NCI-H748 (cell line): Measurements from ENCODE around the gene EHMT1.
"Not testable (repeated sequence)": the region's sequence is repeated elsewhere in the genome, so short reads cannot be mapped to it uniquely, and the experiment has no call there.

Source experiments
- DNase-seq: peaks from one replicate; lab custom pipeline; 2025; ENCODE audit not compliant: unreplicated experiment; lab: John Stamatoyannopoulos, UW

EHMT1 gene

GRCh38 chr9:137715866-137716693 is 97.3 kb downstream of the EHMT1 start:
- not testable (repeated sequence) for DNase-seq

DNA sequence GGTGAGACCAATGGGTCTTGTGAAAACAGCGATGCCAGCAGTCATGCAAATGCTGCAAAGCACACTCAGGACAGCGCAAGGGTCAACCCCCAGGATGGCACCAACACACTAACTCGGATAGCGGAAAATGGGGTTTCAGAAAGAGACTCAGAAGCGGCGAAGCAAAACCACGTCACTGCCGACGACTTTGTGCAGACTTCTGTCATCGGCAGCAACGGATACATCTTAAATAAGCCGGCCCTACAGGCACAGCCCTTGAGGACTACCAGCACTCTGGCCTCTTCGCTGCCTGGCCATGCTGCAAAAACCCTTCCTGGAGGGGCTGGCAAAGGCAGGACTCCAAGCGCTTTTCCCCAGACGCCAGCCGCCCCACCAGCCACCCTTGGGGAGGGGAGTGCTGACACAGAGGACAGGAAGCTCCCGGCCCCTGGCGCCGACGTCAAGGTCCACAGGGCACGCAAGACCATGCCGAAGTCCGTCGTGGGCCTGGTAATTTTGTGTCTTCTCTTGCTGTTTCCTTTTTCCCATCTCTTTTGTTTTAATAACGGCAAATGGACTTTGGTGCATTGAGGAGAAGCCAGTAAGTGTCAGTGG is 98.0 kb downstream of the EHMT1 start:
- no peak for DNase-seq

DNA sequence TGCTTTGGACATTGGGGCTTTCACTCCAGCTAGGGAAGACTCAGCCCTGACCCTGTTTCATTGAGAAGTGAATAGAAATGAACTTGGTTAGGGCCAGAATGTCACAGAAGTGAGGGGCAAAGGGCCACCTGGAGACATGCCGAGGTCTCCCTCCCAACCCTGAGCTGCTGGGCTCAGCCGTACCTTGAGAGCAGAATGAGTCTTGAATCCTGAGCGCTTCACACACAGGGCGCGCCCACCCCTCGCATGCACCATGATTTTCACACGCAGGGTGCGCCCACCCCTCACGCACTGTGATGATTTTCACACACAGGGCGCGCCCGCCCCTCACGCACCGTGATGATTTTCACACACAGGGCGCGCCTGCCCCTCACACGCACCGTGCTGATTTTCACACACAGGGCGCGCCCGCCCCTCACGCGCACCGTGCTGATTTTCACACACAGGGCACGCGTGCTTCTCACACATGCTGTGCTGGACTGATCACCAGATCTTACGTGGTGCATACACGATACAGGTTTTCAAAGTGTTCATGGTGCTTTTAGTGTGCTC is 99.0 kb downstream of the EHMT1 start:
- DNase-seq, result no peak

DNA sequence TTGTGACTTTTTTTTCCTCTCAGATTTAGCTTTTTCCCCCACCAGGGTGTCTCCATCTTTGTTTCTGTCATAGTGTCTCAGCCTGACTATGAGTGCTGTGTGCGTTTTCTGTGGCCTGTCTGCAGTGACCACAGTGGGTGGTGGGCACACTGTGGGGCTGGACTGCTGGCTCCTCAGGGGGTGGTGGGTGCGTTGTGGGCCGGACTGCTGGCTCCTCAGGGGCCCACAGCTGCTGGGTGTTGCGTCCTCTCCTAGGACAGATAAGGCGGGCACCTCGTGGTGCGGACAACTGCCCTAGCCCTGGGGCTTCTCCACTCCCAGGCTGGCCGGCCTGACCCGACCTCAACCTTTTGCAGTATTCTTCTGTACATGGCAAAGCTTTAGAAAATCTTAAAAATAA is 100.4 kb downstream of the EHMT1 start:
- DNase-seq, result no peak

- DNase-seq, result no peak
These were observed 101.8 kb downstream of the EHMT1 start for GRCh38 chr9:137720571-137721110.

GRCh38 chr9:137721479-137721878 is 102.7 kb downstream of the EHMT1 start:
- no peak for DNase-seq

- no peak for DNase-seq
These were observed 103.1 kb downstream of the EHMT1 start for GRCh38 chr9:137721899-137722298.

- DNase-seq, result no peak
These were observed 103.7 kb downstream of the EHMT1 start for GRCh38 chr9:137722481-137722880.

DNA sequence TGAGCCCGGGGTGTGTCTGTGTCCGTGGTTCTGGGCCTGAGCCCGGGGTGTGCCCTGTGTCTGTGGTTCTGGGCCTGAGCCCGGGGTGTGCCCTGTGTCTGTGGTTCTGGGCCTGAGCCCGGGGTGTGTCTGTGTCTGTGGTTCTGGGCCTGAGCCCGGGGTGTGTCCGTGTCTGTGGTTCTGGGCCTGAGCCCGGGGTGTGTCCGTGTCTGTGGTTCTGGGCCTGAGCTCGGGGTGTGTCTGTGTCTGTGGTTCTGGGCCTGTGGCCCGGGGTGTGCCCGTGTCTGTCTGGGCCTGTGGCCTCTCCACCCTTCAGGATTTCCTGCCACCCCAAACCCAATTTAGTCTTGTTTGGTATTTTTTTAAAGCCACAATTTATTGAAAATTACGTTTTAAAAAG is 104.6 kb downstream of the EHMT1 start:
- not testable (repeated sequence) for DNase-seq

GRCh38 chr9:137723783-137724445 is 105.1 kb downstream of the EHMT1 start:
- DNase-seq, result no peak

- DNase-seq, result no peak
These were observed 106.0 kb downstream of the EHMT1 start for GRCh38 chr9:137724818-137725240.

- DNase-seq, result no peak
These were observed 106.8 kb downstream of the EHMT1 start for GRCh38 chr9:137725598-137725997.

- not testable (repeated sequence) for DNase-seq
These were observed 107.5 kb downstream of the EHMT1 start for GRCh38 chr9:137726336-137726735.

DNA sequence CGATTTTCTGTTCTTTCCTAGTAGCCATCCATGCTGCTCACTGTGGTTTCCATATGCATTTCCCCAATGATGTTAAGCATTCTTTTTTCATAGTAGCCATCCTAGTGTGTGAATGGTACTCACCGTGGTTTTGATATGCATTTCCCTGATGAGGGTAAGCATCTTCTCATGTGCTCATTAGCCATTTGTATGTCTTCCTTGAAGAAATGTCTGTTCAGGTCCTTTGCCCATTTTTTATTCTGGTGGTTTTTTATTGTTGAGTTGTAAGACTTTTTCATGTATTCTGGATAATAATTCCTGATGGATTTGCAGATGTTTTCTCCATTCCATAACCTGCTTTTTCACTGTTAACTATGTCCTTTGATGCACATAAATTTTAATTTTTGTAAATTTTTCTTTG is 108.0 kb downstream of the EHMT1 start:
- no peak for DNase-seq

GRCh38 chr9:137727716-137728115 is 108.9 kb downstream of the EHMT1 start:
- DNase-seq, result no peak

GRCh38 chr9:137728444-137729311 is 109.9 kb downstream of the EHMT1 start:
- no peak for DNase-seq

DNA sequence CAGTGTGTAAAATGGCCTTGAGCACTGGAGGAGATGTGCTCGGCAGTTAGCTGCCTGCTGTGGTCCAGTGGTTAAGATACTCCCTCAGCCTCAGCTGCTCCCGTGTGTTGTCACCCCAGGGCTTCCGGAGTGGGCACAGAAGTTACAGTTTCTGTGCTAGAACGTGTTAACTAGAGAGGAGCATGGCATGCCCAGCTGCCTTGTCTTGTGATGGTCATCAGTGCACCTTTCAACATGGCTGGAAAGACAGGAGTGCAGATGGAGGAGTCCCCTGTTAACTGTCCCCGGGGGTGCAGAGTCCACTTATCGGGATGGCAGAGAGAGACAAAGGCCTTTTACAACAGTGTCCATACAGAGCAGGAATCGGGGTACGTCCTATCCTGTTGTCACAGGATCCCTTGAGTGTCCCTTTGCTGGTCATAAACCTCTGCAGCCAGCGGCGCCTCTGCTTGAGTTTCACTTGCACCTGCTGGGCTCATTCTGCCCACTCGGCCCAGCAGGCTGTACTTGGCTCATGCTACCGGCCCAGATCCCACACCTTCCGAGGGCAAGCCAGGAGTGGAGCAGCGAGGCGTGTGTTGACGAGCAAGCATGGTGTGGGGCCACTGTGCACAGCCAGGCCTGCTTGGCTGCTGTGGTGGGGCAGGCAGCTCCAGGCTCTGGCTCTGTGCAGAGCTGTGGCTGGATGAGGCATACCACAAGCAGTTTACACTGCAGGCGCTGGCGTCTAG is 112.6 kb downstream of the EHMT1 start:
- DNase-seq, result no peak

- DNase-seq, result no peak
These were observed 113.4 kb downstream of the EHMT1 start for GRCh38 chr9:137731947-137732813.

GRCh38 chr9:137733429-137733828 is 114.6 kb downstream of the EHMT1 start:
- DNase-seq, result no peak
